Measurements from ENCODE around the gene GNAQ. TPM values are rescaled to one million over a fixed set of nuclear protein-coding genes. Genes with fewer than 3 reads are reported as not detected.

Gene GNAQ
- total RNA-seq, 1 donor = 43.8 TPM

GRCh38 chr9:77750981-77751340, 280.6 kb downstream of the GNAQ start:
- Histone ChIP-seq H3K27me3 (ENCODE audit: insufficient read depth, low read length) (no peaks in the 10 kb centered on the region), H3K4me1 (ENCODE audit: insufficient read depth, low read length) (no peaks in the 10 kb centered on the region), H3K9me3 (ENCODE audit: low read depth, low read length) (no peaks in the 10 kb centered on the region), H3K4me3 (ENCODE audit: low read length) (no peak overlapping the region)

- Histone ChIP-seq H3K4me1 (ENCODE audit: insufficient read depth, low read length) (no peaks in the 10 kb centered on the region), H3K27me3 (ENCODE audit: insufficient read depth, low read length) (no peaks in the 10 kb centered on the region), H3K9me3 (ENCODE audit: low read depth, low read length) (no peaks in the 10 kb centered on the region), H3K4me3 (ENCODE audit: low read length) (no peak overlapping the region)
These were observed 281.3 kb downstream of the GNAQ start for GRCh38 chr9:77750284-77750683.

- Histone ChIP-seq H3K4me1 (ENCODE audit: insufficient read depth, low read length) (no peaks in the 10 kb centered on the region), H3K4me3 (ENCODE audit: low read length) (no peak overlapping the region), H3K27me3 (ENCODE audit: insufficient read depth, low read length) (no peaks in the 10 kb centered on the region), H3K9me3 (ENCODE audit: low read depth, low read length) (no peaks in the 10 kb centered on the region)
These were observed 283.3 kb downstream of the GNAQ start for GRCh38 chr9:77748214-77748772.

- Histone ChIP-seq H3K27me3 (ENCODE audit: insufficient read depth, low read length) (no peaks in the 10 kb centered on the region), H3K9me3 (ENCODE audit: low read depth, low read length) (no peaks in the 10 kb centered on the region), H3K4me3 (ENCODE audit: low read length) (no peak overlapping the region), H3K4me1 (ENCODE audit: insufficient read depth, low read length) (no peaks in the 10 kb centered on the region)
These were observed 284.4 kb downstream of the GNAQ start for GRCh38 chr9:77747163-77747562.

GRCh38 chr9:77744841-77745430, 286.7 kb downstream of the GNAQ start:
- Histone ChIP-seq H3K27me3 (ENCODE audit: insufficient read depth, low read length) (no peaks in the 10 kb centered on the region), H3K4me1 (ENCODE audit: insufficient read depth, low read length) (no peaks in the 10 kb centered on the region), H3K4me3 (ENCODE audit: low read length) (no peak overlapping the region), H3K9me3 (ENCODE audit: low read depth, low read length) (no peaks in the 10 kb centered on the region)

- H3K27me3 ChIP-seq (ENCODE audit: insufficient read depth, low read length) = no peaks in the 10 kb centered on the region
- H3K4me1 ChIP-seq (ENCODE audit: insufficient read depth, low read length) = no peaks in the 10 kb centered on the region
- H3K4me3 ChIP-seq (ENCODE audit: low read length) = no peak overlapping the region
- no peaks in the 10 kb centered on the region for H3K9me3 ChIP-seq (ENCODE audit: low read depth, low read length)
These were observed 288.2 kb downstream of the GNAQ start for GRCh38 chr9:77743386-77743785.

GRCh38 chr9:77738932-77739331, 292.7 kb downstream of the GNAQ start:
- Histone ChIP-seq H3K27me3 (ENCODE audit: insufficient read depth, low read length) (no peaks in the 10 kb centered on the region), H3K4me3 (ENCODE audit: low read length) (no peak overlapping the region), H3K9me3 (ENCODE audit: low read depth, low read length) (no peaks in the 10 kb centered on the region), H3K4me1 (ENCODE audit: insufficient read depth, low read length) (no peaks in the 10 kb centered on the region)

GRCh38 chr9:77735494-77735893, 296.1 kb downstream of the GNAQ start:
- peaks cover 3% of the 10 kb centered on the region for H3K4me1 ChIP-seq (ENCODE audit: insufficient read depth, low read length)
- H3K4me3 ChIP-seq (ENCODE audit: low read length) = no peak overlapping the region
- H3K27me3 ChIP-seq (ENCODE audit: insufficient read depth, low read length) = no peaks in the 10 kb centered on the region
- no peaks in the 10 kb centered on the region for H3K9me3 ChIP-seq (ENCODE audit: low read depth, low read length)

- Histone ChIP-seq H3K4me3 (ENCODE audit: low read length) (no peak overlapping the region), H3K9me3 (ENCODE audit: low read depth, low read length) (no peaks in the 10 kb centered on the region), H3K4me1 (ENCODE audit: insufficient read depth, low read length) (peaks cover 3% of the 10 kb centered on the region), H3K27me3 (ENCODE audit: insufficient read depth, low read length) (no peaks in the 10 kb centered on the region)
These were observed 299.7 kb downstream of the GNAQ start for GRCh38 chr9:77731930-77732329.

- Histone ChIP-seq H3K27me3 (ENCODE audit: insufficient read depth, low read length) (no peaks in the 10 kb centered on the region), H3K4me1 (ENCODE audit: insufficient read depth, low read length) (peaks cover 3% of the 10 kb centered on the region), H3K9me3 (ENCODE audit: low read depth, low read length) (no peaks in the 10 kb centered on the region), H3K4me3 (ENCODE audit: low read length) (no peak overlapping the region)
These were observed 300.5 kb downstream of the GNAQ start for GRCh38 chr9:77731008-77731698.

- Histone ChIP-seq H3K4me1 (ENCODE audit: insufficient read depth, low read length) (peaks cover 3% of the 10 kb centered on the region), H3K4me3 (ENCODE audit: low read length) (no peak overlapping the region), H3K27me3 (ENCODE audit: insufficient read depth, low read length) (no peaks in the 10 kb centered on the region), H3K9me3 (ENCODE audit: low read depth, low read length) (no peaks in the 10 kb centered on the region)
These were observed 302.4 kb downstream of the GNAQ start for GRCh38 chr9:77729177-77729576.

- H3K4me1 ChIP-seq (ENCODE audit: insufficient read depth, low read length) = peaks cover 3% of the 10 kb centered on the region
- no peaks in the 10 kb centered on the region for H3K9me3 ChIP-seq (ENCODE audit: low read depth, low read length)
- H3K4me3 ChIP-seq (ENCODE audit: low read length) = no peak overlapping the region
- no peaks in the 10 kb centered on the region for H3K27me3 ChIP-seq (ENCODE audit: insufficient read depth, low read length)
These were observed 304.8 kb downstream of the GNAQ start for GRCh38 chr9:77726814-77727213.

GRCh38 chr9:77726289-77726688, 305.3 kb downstream of the GNAQ start:
- no peak overlapping the region for H3K4me3 ChIP-seq (ENCODE audit: low read length)
- no peaks in the 10 kb centered on the region for H3K27me3 ChIP-seq (ENCODE audit: insufficient read depth, low read length)
- no peaks in the 10 kb centered on the region for H3K9me3 ChIP-seq (ENCODE audit: low read depth, low read length)
- H3K4me1 ChIP-seq (ENCODE audit: insufficient read depth, low read length) = peaks cover 1% of the 10 kb centered on the region

- Histone ChIP-seq H3K9me3 (ENCODE audit: low read depth, low read length) (no peaks in the 10 kb centered on the region), H3K27me3 (ENCODE audit: insufficient read depth, low read length) (no peaks in the 10 kb centered on the region), H3K4me3 (ENCODE audit: low read length) (no peak overlapping the region), H3K4me1 (ENCODE audit: insufficient read depth, low read length) (no peaks in the 10 kb centered on the region)
These were observed 305.8 kb downstream of the GNAQ start for GRCh38 chr9:77725820-77726219.

GRCh38 chr9:77725046-77725694, 306.4 kb downstream of the GNAQ start:
- no peaks in the 10 kb centered on the region for H3K9me3 ChIP-seq (ENCODE audit: low read depth, low read length)
- no peak overlapping the region for H3K4me3 ChIP-seq (ENCODE audit: low read length)
- H3K4me1 ChIP-seq (ENCODE audit: insufficient read depth, low read length) = no peaks in the 10 kb centered on the region
- H3K27me3 ChIP-seq (ENCODE audit: insufficient read depth, low read length) = no peaks in the 10 kb centered on the region
